Measurements from ENCODE around the gene PLCB1. TPM values are rescaled to one million over a fixed set of nuclear protein-coding genes. Genes with fewer than 3 reads are reported as not detected.

Gene PLCB1
- total and polyA plus RNA-seq, 10 of the 15 experiments (the other 5 are each of a cell fraction or from before 2014, with no cell fraction given) = 0.05 to 5.3 (median 0.17) TPM; not detected in 1

DNA sequence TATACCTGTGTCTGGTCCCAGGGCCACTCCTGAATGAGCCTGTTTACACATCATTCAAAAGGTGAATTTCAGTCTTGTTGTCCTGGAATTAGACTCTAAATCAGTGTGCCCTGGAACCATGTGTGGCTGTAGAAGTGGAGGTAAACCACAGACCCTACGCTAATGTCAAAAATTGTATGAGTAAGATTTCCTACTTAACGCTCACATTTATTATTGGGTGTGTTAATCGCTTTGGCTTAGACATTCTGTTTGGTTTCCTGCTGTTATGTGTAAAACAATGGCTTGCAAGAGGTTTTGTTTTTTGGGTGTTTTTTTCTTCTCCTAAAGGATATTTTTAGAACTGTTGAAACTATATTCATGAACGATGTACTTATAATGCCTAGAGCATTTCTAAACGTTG lies 19.3 kb downstream of the PLCB1 start:
- in situ Hi-C loops (cut with MboI) (no loop called here), intact Hi-C loops (cut with micrococcal nuclease; ENCODE audit: unreplicated experiment) (loop anchor here (5.0 kb wide), 1 partner anchor 51 kb away; no protein-coding TSS in a partner anchor)
- RAD21 ChIA-PET (ENCODE audit: unreplicated experiment) = no interaction called here
- Histone ChIP-seq H3K4me1 (ENCODE audit: control insufficient read depth, insufficient read depth, low read length) (no peaks in the 10 kb centered on the region), H3K27me3 (replicated peaks in 1 of 2; ENCODE audit: control insufficient read depth in 2 of 2, insufficient read depth in 2 of 2, low read length in 1 of 2) (no peaks in the 10 kb centered on the region; a peak in 1 of 4 replicates), H3K79me2 (ENCODE audit: control insufficient read depth, insufficient read depth, low read length) (no peaks in the 10 kb centered on the region), H3K9me3 (replicated peaks; ENCODE audit: control insufficient read depth, insufficient read depth, low read length) (no peaks in the 10 kb centered on the region), H3K4me2 (ENCODE audit: control insufficient read depth, insufficient read depth) (no peak overlapping the region), H3K27ac (ENCODE audit: control insufficient read depth, insufficient read depth) (no peak overlapping the region), H3K9ac (ENCODE audit: control insufficient read depth, insufficient read depth, low read length) (no peak overlapping the region), H3K36me3 (ENCODE audit: control insufficient read depth in 2 of 2, insufficient read depth in 2 of 2, low read length in 1 of 2) (no peaks in the 10 kb centered on the region), H2AFZ (ENCODE audit: control insufficient read depth, low read depth, low read length) (no peak overlapping the region), H4K20me1 (ENCODE audit: control insufficient read depth, insufficient read depth) (no peaks in the 10 kb centered on the region), H3K4me3 (no peak overlapping the region)
- TF ChIP-seq SMARCA5 (IDR thresholded peaks at IDR 0.05) (no peak), DPF2 (IDR thresholded peaks at IDR 0.05) (no peak), JUNB (IDR thresholded peaks at IDR 0.05) (no peak), RBBP5 (conservative IDR thresholded peaks at IDR 0.05) (no peak), SIN3A (IDR thresholded peaks at IDR 0.05; ENCODE audit: low read depth, low read length) (no peak), BACH1 (IDR thresholded peaks at IDR 0.05; ENCODE audit: borderline replicate concordance) (no peak), BRCA1 (IDR thresholded peaks at IDR 0.05; ENCODE audit: low read depth, low read length) (no peak), MYC (IDR thresholded peaks at IDR 0.05; ENCODE audit: insufficient read depth, insufficient read length, insufficient replicate concordance, low read length, severe bottlenecking) (no peak), FOXK2 (IDR thresholded peaks at IDR 0.05) (no peak), CBX5 (IDR thresholded peaks at IDR 0.05; ENCODE audit: low read depth) (no peak)
- TF ChIP-seq, protein P1, sequence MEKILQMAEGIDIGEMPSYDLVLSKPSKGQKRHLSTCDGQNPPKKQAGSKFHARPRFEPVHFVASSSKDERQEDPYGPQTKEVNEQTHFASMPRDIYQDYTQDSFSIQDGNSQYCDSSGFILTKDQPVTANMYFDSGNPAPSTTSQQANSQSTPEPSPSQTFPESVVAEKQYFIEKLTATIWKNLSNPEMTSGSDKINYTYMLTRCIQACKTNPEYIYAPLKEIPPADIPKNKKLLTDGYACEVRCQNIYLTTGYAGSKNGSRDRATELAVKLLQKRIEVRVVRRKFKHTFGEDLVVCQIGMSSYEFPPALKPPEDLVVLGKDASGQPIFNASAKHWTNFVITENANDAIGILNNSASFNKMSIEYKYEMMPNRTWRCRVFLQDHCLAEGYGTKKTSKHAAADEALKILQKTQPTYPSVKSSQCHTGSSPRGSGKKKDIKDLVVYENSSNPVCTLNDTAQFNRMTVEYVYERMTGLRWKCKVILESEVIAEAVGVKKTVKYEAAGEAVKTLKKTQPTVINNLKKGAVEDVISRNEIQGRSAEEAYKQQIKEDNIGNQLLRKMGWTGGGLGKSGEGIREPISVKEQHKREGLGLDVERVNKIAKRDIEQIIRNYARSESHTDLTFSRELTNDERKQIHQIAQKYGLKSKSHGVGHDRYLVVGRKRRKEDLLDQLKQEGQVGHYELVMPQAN (conservative IDR thresholded peaks at IDR 0.05) = no peak
- TF ChIP-seq, protein P2, sequence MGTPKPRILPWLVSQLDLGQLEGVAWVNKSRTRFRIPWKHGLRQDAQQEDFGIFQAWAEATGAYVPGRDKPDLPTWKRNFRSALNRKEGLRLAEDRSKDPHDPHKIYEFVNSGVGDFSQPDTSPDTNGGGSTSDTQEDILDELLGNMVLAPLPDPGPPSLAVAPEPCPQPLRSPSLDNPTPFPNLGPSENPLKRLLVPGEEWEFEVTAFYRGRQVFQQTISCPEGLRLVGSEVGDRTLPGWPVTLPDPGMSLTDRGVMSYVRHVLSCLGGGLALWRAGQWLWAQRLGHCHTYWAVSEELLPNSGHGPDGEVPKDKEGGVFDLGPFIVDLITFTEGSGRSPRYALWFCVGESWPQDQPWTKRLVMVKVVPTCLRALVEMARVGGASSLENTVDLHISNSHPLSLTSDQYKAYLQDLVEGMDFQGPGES (IDR thresholded peaks at IDR 0.05) = no peak
- TF ChIP-seq, protein P3, sequence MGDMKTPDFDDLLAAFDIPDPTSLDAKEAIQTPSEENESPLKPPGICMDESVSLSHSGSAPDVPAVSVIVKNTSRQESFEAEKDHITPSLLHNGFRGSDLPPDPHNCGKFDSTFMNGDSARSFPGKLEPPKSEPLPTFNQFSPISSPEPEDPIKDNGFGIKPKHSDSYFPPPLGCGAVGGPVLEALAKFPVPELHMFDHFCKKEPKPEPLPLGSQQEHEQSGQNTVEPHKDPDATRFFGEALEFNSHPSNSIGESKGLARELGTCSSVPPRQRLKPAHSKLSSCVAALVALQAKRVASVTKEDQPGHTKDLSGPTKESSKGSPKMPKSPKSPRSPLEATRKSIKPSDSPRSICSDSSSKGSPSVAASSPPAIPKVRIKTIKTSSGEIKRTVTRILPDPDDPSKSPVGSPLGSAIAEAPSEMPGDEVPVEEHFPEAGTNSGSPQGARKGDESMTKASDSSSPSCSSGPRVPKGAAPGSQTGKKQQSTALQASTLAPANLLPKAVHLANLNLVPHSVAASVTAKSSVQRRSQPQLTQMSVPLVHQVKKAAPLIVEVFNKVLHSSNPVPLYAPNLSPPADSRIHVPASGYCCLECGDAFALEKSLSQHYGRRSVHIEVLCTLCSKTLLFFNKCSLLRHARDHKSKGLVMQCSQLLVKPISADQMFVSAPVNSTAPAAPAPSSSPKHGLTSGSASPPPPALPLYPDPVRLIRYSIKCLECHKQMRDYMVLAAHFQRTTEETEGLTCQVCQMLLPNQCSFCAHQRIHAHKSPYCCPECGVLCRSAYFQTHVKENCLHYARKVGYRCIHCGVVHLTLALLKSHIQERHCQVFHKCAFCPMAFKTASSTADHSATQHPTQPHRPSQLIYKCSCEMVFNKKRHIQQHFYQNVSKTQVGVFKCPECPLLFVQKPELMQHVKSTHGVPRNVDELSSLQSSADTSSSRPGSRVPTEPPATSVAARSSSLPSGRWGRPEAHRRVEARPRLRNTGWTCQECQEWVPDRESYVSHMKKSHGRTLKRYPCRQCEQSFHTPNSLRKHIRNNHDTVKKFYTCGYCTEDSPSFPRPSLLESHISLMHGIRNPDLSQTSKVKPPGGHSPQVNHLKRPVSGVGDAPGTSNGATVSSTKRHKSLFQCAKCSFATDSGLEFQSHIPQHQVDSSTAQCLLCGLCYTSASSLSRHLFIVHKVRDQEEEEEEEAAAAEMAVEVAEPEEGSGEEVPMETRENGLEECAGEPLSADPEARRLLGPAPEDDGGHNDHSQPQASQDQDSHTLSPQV (IDR thresholded peaks at IDR 0.05) = no peak
- TF ChIP-seq, protein P4, sequence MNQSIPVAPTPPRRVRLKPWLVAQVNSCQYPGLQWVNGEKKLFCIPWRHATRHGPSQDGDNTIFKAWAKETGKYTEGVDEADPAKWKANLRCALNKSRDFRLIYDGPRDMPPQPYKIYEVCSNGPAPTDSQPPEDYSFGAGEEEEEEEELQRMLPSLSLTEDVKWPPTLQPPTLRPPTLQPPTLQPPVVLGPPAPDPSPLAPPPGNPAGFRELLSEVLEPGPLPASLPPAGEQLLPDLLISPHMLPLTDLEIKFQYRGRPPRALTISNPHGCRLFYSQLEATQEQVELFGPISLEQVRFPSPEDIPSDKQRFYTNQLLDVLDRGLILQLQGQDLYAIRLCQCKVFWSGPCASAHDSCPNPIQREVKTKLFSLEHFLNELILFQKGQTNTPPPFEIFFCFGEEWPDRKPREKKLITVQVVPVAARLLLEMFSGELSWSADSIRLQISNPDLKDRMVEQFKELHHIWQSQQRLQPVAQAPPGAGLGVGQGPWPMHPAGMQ (IDR thresholded peaks at IDR 0.05; ENCODE audit: borderline replicate concordance) = no peak
- CTCF ChIA-PET = interaction anchor here (1.3 kb wide), 1 partner anchor 13 kb away, joined by 3 read pairs; no protein-coding TSS in a partner anchor
- no TSS peak for BruUV-seq (replicated peaks)
- 29% methylated on average over 5 of the region's 5 CpGs for WGBS (ENCODE audit: insufficient coverage, insufficient replicate concordance, low lambda C conversion rate, missing lambda C conversion rate)
- SMC1A ChIA-PET (ENCODE audit: uncharacterized antibody, unreplicated experiment) = no interaction called here
- no peak for DNase-seq (ENCODE audit: low read depth, low spot score)
- FAIRE-seq = no peak
- no peak for ATAC-seq
- POLR2A ChIA-PET = no interaction called here
